IMR-90 (cell line): ENCODE results near the gene PPP6R3. TPM values are rescaled to one million over a fixed set of nuclear protein-coding genes. Genes with fewer than 3 reads are reported as not detected.
"Not testable (repeated sequence)": the region's sequence is repeated elsewhere in the genome, so short reads cannot be mapped to it uniquely, and the experiment has no call there.

Source experiments
- ATAC-seq: fragments of 200-7000 bp; cut with Tn5 transposase; 2 replicates; pipeline ENCODE4 v1.9.1; 2020; ENCODE audit warnings: low read depth, mild to moderate bottlenecking, moderate library complexity
- BruUV-seq: library from RNA; stranded (reverse); fragments of 400-500 nt; replicated peaks from 2 replicates; lab custom pipeline; 2021; lab: Mats Ljungman, UMichigan
- CTCF ChIA-PET: fragments of 300-600 bp; formaldehyde crosslinking; extraction: SDS; loops from one replicate; lab custom pipeline; 2021; ENCODE audit warnings: antibody characterized with exemption; lab: Yijun Ruan, JAX
- POLR2A ChIA-PET: fragments of 300-600 bp; sonication (Branson Sonifier 250); formaldehyde crosslinking; loops from one replicate; lab custom pipeline; 2022; ENCODE audit warnings: antibody characterized with exemption; ENCODE audit not compliant: unreplicated experiment; lab: Charles Lee
- DNase-seq: peaks from one replicate; pipeline ENCODE4 v3.0.0; 2013
- H2AFZ ChIP-seq: replicated peaks from 2 replicates; pipeline ENCODE3; 2013; ENCODE audit warnings: low read length, mild to moderate bottlenecking; ENCODE audit not compliant: poor library complexity
- H2AK5ac ChIP-seq: 2 replicates; pipeline ENCODE4 v1.6.1; 2013; ENCODE audit warnings: low read depth, low read length, inconsistent platforms
- H2AK9ac ChIP-seq: replicated peaks from 2 replicates; pipeline ENCODE3; 2013; ENCODE audit warnings: mild to moderate bottlenecking, low read depth, low read length, moderate library complexity; ENCODE audit not compliant: poor library complexity
- H2BK120ac ChIP-seq: 2 replicates; pipeline ENCODE4 v1.6.1; 2013; ENCODE audit warnings: low read depth, low read length, inconsistent platforms
- H2BK15ac ChIP-seq: 3 replicates; pipeline ENCODE4 v1.6.1; 2013; ENCODE audit warnings: low read depth, low read length, inconsistent platforms
- H2BK20ac ChIP-seq: 2 replicates; pipeline ENCODE4 v1.6.1; 2013; ENCODE audit warnings: low read depth, mild to moderate bottlenecking, inconsistent platforms, low read length, moderate library complexity
- H2BK5ac ChIP-seq: 2 replicates; pipeline ENCODE4 v1.6.1; 2013; ENCODE audit warnings: mild to moderate bottlenecking, low read depth, low read length, inconsistent platforms; ENCODE audit not compliant: poor library complexity, severe bottlenecking
- H3K14ac ChIP-seq: replicated peaks from 2 replicates; pipeline ENCODE4 v1.6.1; 2013; ENCODE audit warnings: low read depth, low read length, inconsistent platforms
- H3K18ac ChIP-seq: 2 replicates; pipeline ENCODE4 v1.6.1; 2013; ENCODE audit warnings: low read depth, low read length, control low read depth
- H3K23ac ChIP-seq: 2 replicates; pipeline ENCODE4 v1.6.1; 2013; ENCODE audit warnings: low read depth, low read length, inconsistent platforms
- H3K27ac ChIP-seq: 2 replicates; pipeline ENCODE4 v1.5.1; 2013; ENCODE audit warnings: mild to moderate bottlenecking, control low read depth, low read length; ENCODE audit not compliant: insufficient read depth
- H3K27me3 ChIP-seq: 2 replicates; pipeline ENCODE4 v1.6.1; 2013; ENCODE audit warnings: low read length; ENCODE audit not compliant: control insufficient read depth, insufficient read depth
- H3K36me3 ChIP-seq: 2 replicates; pipeline ENCODE4 v1.6.1; 2013; ENCODE audit warnings: low read length, mixed read lengths; ENCODE audit not compliant: control insufficient read depth, insufficient read depth
- H3K4ac ChIP-seq: 2 replicates; pipeline ENCODE4 v1.6.1; 2013; ENCODE audit warnings: low read depth, low read length, inconsistent platforms
- H3K4me1 ChIP-seq: 2 replicates; pipeline ENCODE4 v1.6.1; 2013; ENCODE audit warnings: low read length, mixed read lengths; ENCODE audit not compliant: control insufficient read depth, insufficient read depth
- H3K4me2 ChIP-seq: 2 replicates; pipeline ENCODE4 v1.6.1; 2013; ENCODE audit warnings: low read depth, mild to moderate bottlenecking, control low read depth, low read length, moderate library complexity
- H3K4me3 ChIP-seq: 2 replicates; pipeline ENCODE4 v1.5.1; 2013; ENCODE audit warnings: low read depth, mild to moderate bottlenecking, control low read depth, low read length, moderate library complexity; ENCODE audit not compliant: insufficient read depth
- H3K56ac ChIP-seq: 2 replicates; pipeline ENCODE4 v1.6.1; 2013; ENCODE audit warnings: low read length, inconsistent platforms; ENCODE audit not compliant: insufficient read depth; ENCODE audit errors: extremely low read depth
- H3K79me1 ChIP-seq, 2 experiments: 2 replicates each; pipeline ENCODE4 v1.6.1; 2013; ENCODE audit warnings: low read length in 2 of 2, inconsistent platforms in 1 of 2, low read depth in 1 of 2
- H3K9ac ChIP-seq: 2 replicates; pipeline ENCODE4 v1.6.1; 2013; ENCODE audit warnings: low read depth, low read length, control low read depth
- H3K9me1 ChIP-seq: 2 replicates; pipeline ENCODE4 v1.6.1; 2013; ENCODE audit warnings: low read length, inconsistent platforms; ENCODE audit not compliant: insufficient read depth
- H3K9me3 ChIP-seq: 2 replicates; pipeline ENCODE4 v1.6.1; 2013; ENCODE audit warnings: low read length; ENCODE audit not compliant: control insufficient read depth, insufficient read depth
- H4K20me1 ChIP-seq: 2 replicates; pipeline ENCODE4 v1.6.1; 2013; ENCODE audit warnings: low read length, inconsistent platforms; ENCODE audit not compliant: insufficient read depth
- H4K5ac ChIP-seq: 2 replicates; pipeline ENCODE4 v1.6.1; 2013; ENCODE audit warnings: mild to moderate bottlenecking, low read depth, low read length, control low read depth
- H4K8ac ChIP-seq, 2 experiments: 2 replicates each; pipeline ENCODE4 v1.6.1; 2013; ENCODE audit warnings: low read depth in 2 of 2, low read length in 2 of 2, control low read depth in 1 of 2, inconsistent platforms in 1 of 2
- H4K91ac ChIP-seq: 2 replicates; pipeline ENCODE4 v1.6.1; 2013; ENCODE audit warnings: low read depth, low read length, inconsistent platforms; ENCODE audit not compliant: insufficient read depth
- FOS ChIP-seq: fragments of 150-350 bp; IDR thresholded peaks from 2 replicates; pipeline ENCODE4 v1.6.1; 2016; ENCODE audit warnings: low read depth, low read length
- NFE2L2 ChIP-seq: fragments of 150-350 bp; IDR thresholded peaks from 2 replicates; pipeline ENCODE4 v1.6.1; 2016; ENCODE audit warnings: low read depth, mild to moderate bottlenecking, low read length
- WGBS, 2 experiments: methylation state at CpG; one replicate each; pipeline versions ENCODE4 v1.1.5 to v1.1.7; 2013; ENCODE audit warnings: missing lambda C conversion rate in 2 of 2; ENCODE audit not compliant: insufficient read length in 1 of 2; ENCODE audit errors: extremely low coverage in 2 of 2; 5-methylcytosine and 5-hydroxymethylcytosine counted together
- dilution Hi-C: fragments of 300-500 bp; cut with HindIII; formaldehyde crosslinking; loops from one replicate; pipeline ENCODE4 v1.14.3; 2018; ENCODE audit warnings: low sequenced_read_pairs; ENCODE audit not compliant: unreplicated experiment
- in situ Hi-C: fragments of 300-500 bp; cut with MboI; formaldehyde crosslinking; loops from 3 replicates; pipeline ENCODE4 v1.14.3; 2019; ENCODE audit warnings: low sequenced_read_pairs, inconsistent platforms, mixed read lengths
- intact Hi-C: fragments of 100-400 bp; cut with micrococcal nuclease; formaldehyde crosslinking; loops from 2 replicates; pipeline ENCODE4 v1.10.0; 2022
- polyA plus RNA-seq, 3 experiments: library from polyadenylated mRNA; depleted of rRNA; stranded (reverse); fragments of >200 nt; gene quantifications; 2 replicates each; pipeline ENCODE4 v1.2.3, GENCODE V29; 2012; ENCODE audit warnings: low replicate concordance in 1 of 3
- total RNA-seq: library from RNA; depleted of rRNA; stranded (reverse); fragments of >200 nt; gene quantifications from 2 replicates; pipeline ENCODE4 v1.2.3, GENCODE V29; 2012

Gene PPP6R3
- total and polyA plus RNA-seq, 2 of the 4 experiments (the other 2 are of a cell fraction), result 29.0 to 123 TPM

DNA sequence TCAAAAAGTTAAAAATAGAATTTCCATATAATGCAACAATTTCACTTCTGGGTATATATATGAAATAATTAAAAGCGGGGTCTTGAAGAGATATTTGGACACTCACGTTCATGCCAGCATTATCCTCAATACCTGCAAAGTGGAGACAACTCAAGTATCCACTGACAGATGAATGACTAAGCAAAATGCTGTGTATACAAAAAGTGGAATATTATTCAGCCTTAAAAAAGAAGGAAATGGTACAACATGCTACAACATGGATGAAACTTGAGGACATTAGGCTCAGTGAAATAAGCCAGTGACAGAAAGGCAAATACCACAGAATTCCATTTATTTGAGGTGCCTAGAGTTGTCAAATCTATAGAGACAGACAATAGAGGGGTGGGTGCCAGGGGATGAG, 161.3 kb downstream of the PPP6R3 start:
- H2BK15ac ChIP-seq, result no peak overlapping the region
- H4K91ac ChIP-seq, result no peak overlapping the region
- intact Hi-C loops (no loop called here), dilution Hi-C loops (no loop called here), in situ Hi-C loops (loop anchor here (25.0 kb wide), 1 partner anchor 1040 kb away; no protein-coding TSS in a partner anchor)
- no peaks in the 10 kb centered on the region for H3K9me1 ChIP-seq
- ChIA-PET POLR2A (no interaction called here), CTCF (no interaction called here)
- no peak overlapping the region for H3K23ac ChIP-seq
- H2BK120ac ChIP-seq, result no peak overlapping the region
- ATAC-seq (no peak), DNase-seq (no peak)
- H3K4ac ChIP-seq, result no peak overlapping the region
- H3K36me3 ChIP-seq, result no peaks in the 10 kb centered on the region
- H3K4me3 ChIP-seq, result no peak overlapping the region
- H4K20me1 ChIP-seq, result no peaks in the 10 kb centered on the region
- H3K4me2 ChIP-seq, result no peak overlapping the region
- H3K27ac ChIP-seq, result no peak overlapping the region
- BruUV-seq, result no TSS peak
- no peak overlapping the region for H2BK5ac ChIP-seq
- H3K27me3 ChIP-seq, result peaks cover 4% of the 10 kb centered on the region
- H4K8ac ChIP-seq, result no peak overlapping the region
- peak; percentile 39; the same call in 1 of the 2 replicates for TF ChIP-seq NFE2L2
- TF ChIP-seq FOS, result no peak
- H2AK5ac ChIP-seq, result no peak overlapping the region
- no peak overlapping the region for H4K5ac ChIP-seq
- no peak overlapping the region for H2AK9ac ChIP-seq
- H3K14ac ChIP-seq, result no peak overlapping the region
- H3K9me3 ChIP-seq, result peaks cover 2% of the 10 kb centered on the region; the same call in 1 of the 2 replicates
- H2BK20ac ChIP-seq, result no peak overlapping the region
- no peaks in the 10 kb centered on the region for H3K79me1 ChIP-seq
- no peak overlapping the region for H3K9ac ChIP-seq
- no peaks in the 10 kb centered on the region for H3K4me1 ChIP-seq
- no CpG with 5 or more reads among the region's 2 CpGs for WGBS, 2 experiments
- H3K56ac ChIP-seq, result no peak overlapping the region
- H2AFZ ChIP-seq, result no peak overlapping the region
- H3K18ac ChIP-seq, result no peak overlapping the region

DNA sequence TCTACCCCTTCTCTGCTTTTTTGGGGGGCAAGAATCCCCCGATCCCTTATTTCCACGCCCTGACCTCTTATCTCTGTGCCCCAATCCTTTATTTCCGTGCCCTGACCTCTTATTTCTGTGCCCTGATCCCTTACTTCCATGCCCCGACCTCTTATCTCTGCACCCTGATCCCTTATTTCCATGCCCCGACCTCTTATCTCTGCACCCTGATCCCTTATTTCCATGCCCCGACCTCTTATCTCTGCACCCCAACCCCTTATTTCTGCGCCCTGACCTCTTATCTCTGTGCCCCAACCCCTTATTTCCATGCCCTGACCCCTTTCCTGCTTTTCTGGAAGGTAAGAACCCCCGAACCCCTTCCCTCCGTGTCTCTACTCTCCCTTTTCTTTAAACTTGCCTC, 163.2 kb downstream of the PPP6R3 start:
- H3K9me3 ChIP-seq, H4K5ac ChIP-seq, intact Hi-C loops, H2BK5ac ChIP-seq, H3K27ac ChIP-seq, H2AFZ ChIP-seq, ATAC-seq, H2AK5ac ChIP-seq, H2BK120ac ChIP-seq, POLR2A ChIA-PET, H3K14ac ChIP-seq, H3K79me1 ChIP-seq, H3K56ac ChIP-seq, H3K27me3 ChIP-seq, H3K4me3 ChIP-seq, H4K20me1 ChIP-seq, H3K4me2 ChIP-seq, dilution Hi-C loops, H3K18ac ChIP-seq, H3K23ac ChIP-seq, H3K9me1 ChIP-seq, BruUV-seq, H2BK20ac ChIP-seq, H3K9ac ChIP-seq, H4K91ac ChIP-seq, H4K8ac ChIP-seq, CTCF ChIA-PET, DNase-seq, H3K4ac ChIP-seq, H3K4me1 ChIP-seq, H3K36me3 ChIP-seq, H2BK15ac ChIP-seq, H2AK9ac ChIP-seq: not testable (repeated sequence)
- in situ Hi-C loops, result loop anchor here (25.0 kb wide), 1 partner anchor 1039 kb away; no protein-coding TSS in a partner anchor
- 78% methylated on average over 5 of the region's 9 CpGs; no CpG with 5 or more reads in 1 of the 2 experiments for WGBS, 2 experiments
